Activated CD8-positive, alpha-beta T cell treated with anti-CD3 and anti-CD28 coated beads for 36 hours (primary cell): Measurements from ENCODE around the gene YTHDC1. TPM values are rescaled to one million over a fixed set of nuclear protein-coding genes. Genes with fewer than 3 reads are reported as not detected.

Experiments used
- ATAC-seq: fragments of 200-7000 bp; cut with Tn5 transposase; one replicate; pipeline ENCODE4 v1.10.0; 2021; ENCODE audit warnings: mild to moderate bottlenecking, moderate library complexity
- CTCF ChIA-PET: fragments of 350-600 bp; sonication (Branson Sonifier 250); formaldehyde crosslinking; loops from one replicate; lab custom pipeline; 2021; ENCODE audit warnings: antibody characterized with exemption; lab: Charles Lee
- POLR2A ChIA-PET: fragments of 350-600 bp; sonication (Branson Sonifier 250); formaldehyde crosslinking; loops from one replicate; lab custom pipeline; 2021; ENCODE audit warnings: antibody characterized with exemption; lab: Charles Lee
- DNase-seq: peaks from one replicate; pipeline ENCODE4 v3.0.0-alpha.2; 2020
- H3K27ac Mint-ChIP-seq: one replicate; pipeline ENCODE4 v1.8.0; 2021; ENCODE audit warnings: mild to moderate bottlenecking, mixed read lengths
- H3K27me3 Mint-ChIP-seq: one replicate; pipeline ENCODE4 v1.8.0; 2021; ENCODE audit warnings: mixed read lengths
- H3K36me3 Mint-ChIP-seq: one replicate; pipeline ENCODE4 v1.8.0; 2021; ENCODE audit warnings: low read depth, mixed read lengths
- H3K4me1 Mint-ChIP-seq: one replicate; pipeline ENCODE4 v1.8.0; 2021; ENCODE audit warnings: low read depth, mixed read lengths
- H3K4me3 Mint-ChIP-seq: one replicate; pipeline ENCODE4 v1.8.0; 2021; ENCODE audit warnings: mild to moderate bottlenecking, moderate library complexity, mixed read lengths
- H3K9me3 Mint-ChIP-seq: one replicate; pipeline ENCODE4 v1.8.0; 2021; ENCODE audit warnings: mixed read lengths
- intact Hi-C: fragments of 100-400 bp; cut with micrococcal nuclease; formaldehyde crosslinking; loops from one replicate; pipeline ENCODE4 v1.10.0; 2022
- total RNA-seq, 2 experiments: library from RNA; stranded (reverse); gene quantifications; one replicate each; pipeline ENCODE4 v1.2.3, GENCODE V29; 2021
- TF ChIP-seq, protein P1 (sequence below): fragments of 200-600 bp; IDR thresholded peaks from one replicate; pipeline ENCODE4 v1.8.0; 2022; ENCODE audit warnings: antibody characterized with exemption, mild to moderate bottlenecking

Gene YTHDC1
- total RNA-seq, 2 experiments from 2014 or later, result 74.7 to 75.4 TPM

DNA sequence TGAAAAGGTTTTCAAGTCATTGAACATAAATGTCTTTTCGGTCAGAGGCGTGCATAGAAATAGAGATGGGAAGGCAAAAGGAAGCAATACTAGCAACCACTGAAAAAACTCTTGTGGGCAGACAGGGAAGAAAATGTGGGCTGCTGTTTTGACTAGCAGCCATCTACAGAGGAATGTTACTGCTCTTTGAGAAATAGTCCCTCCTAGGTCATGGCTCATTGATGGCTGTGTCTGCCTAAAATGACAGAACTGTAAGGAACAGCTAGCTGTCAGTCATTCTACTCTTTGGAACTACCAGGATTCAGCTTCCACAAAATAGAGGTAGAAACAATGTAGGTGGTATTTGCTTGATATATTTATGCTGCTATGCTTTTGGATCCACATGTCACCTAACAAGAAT, 77.5 kb downstream of the YTHDC1 start:
- ATAC-seq (no peak), DNase-seq (no peak)
- H3K9me3 Mint-ChIP-seq, result no peaks in the 10 kb centered on the region
- no peak overlapping the region for H3K27ac Mint-ChIP-seq
- peak overlapping the region; percentile 23 for H3K4me3 Mint-ChIP-seq
- POLR2A ChIA-PET, result no interaction called here
- H3K27me3 Mint-ChIP-seq, result peaks cover 24% of the 10 kb centered on the region
- CTCF ChIA-PET, result interaction anchor here (0.7 to 3.3 kb wide), 28 partner anchors 10 to 181 kb away, joined by 3 to 52 read pairs (median 4); partner anchors contain the start of gene YTHDC1
- H3K4me1 Mint-ChIP-seq, result peaks cover 9% of the 10 kb centered on the region
- H3K36me3 Mint-ChIP-seq, result no peaks in the 10 kb centered on the region
- TF ChIP-seq, protein P1, sequence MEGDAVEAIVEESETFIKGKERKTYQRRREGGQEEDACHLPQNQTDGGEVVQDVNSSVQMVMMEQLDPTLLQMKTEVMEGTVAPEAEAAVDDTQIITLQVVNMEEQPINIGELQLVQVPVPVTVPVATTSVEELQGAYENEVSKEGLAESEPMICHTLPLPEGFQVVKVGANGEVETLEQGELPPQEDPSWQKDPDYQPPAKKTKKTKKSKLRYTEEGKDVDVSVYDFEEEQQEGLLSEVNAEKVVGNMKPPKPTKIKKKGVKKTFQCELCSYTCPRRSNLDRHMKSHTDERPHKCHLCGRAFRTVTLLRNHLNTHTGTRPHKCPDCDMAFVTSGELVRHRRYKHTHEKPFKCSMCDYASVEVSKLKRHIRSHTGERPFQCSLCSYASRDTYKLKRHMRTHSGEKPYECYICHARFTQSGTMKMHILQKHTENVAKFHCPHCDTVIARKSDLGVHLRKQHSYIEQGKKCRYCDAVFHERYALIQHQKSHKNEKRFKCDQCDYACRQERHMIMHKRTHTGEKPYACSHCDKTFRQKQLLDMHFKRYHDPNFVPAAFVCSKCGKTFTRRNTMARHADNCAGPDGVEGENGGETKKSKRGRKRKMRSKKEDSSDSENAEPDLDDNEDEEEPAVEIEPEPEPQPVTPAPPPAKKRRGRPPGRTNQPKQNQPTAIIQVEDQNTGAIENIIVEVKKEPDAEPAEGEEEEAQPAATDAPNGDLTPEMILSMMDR, result no peak
- intact Hi-C loops, result loop anchor here (1.0 kb wide), 1 partner anchor 104 kb away; no protein-coding TSS in a partner anchor

GRCh38 chr4:68271851-68272357, 78.0 kb downstream of the YTHDC1 start:
- H3K27ac Mint-ChIP-seq, result no peak overlapping the region
- TF ChIP-seq, protein P1, result peak; percentile 80
- H3K4me1 Mint-ChIP-seq, result peaks cover 10% of the 10 kb centered on the region
- no peaks in the 10 kb centered on the region for H3K9me3 Mint-ChIP-seq
- ChIA-PET CTCF (interaction anchor here (0.7 to 3.3 kb wide), 30 partner anchors 9 to 181 kb away, joined by 3 to 52 read pairs (median 4); partner anchors contain the start of gene YTHDC1), POLR2A (no interaction called here)
- peaks cover 23% of the 10 kb centered on the region for H3K27me3 Mint-ChIP-seq
- intact Hi-C loops, result loop anchor here (1.0 kb wide), 1 partner anchor 104 kb away; no protein-coding TSS in a partner anchor
- peak overlapping the region; percentile 23 for H3K4me3 Mint-ChIP-seq
- ATAC-seq (peak; percentile 83), DNase-seq (peak; percentile 11)
- H3K36me3 Mint-ChIP-seq, result no peaks in the 10 kb centered on the region

DNA sequence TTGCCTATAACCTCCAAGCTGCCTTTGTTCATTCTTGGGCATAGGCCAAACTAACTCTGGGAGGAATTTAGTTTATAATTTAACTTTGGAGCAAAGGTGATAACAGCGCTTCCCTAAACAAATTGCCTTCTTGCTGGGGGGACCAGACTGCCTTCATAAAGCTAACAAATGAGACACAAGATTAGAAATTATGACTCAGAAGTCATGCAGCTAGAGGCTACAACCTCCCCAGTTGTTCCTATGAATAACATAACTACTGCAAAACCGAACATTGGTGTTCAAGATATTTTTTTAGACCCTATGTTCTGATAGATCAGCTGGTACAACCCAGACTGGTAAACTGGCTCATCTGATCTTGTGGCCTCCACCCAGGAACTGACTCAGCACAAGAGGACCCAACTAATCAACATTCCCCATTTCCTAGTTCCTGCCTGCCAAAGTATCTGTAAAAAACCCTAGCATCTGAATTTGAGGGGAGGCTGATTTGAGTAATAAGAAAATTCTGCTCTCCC, 82.4 kb downstream of the YTHDC1 start:
- no peak overlapping the region for H3K27ac Mint-ChIP-seq
- H3K36me3 Mint-ChIP-seq, result no peaks in the 10 kb centered on the region
- intact Hi-C loops, result no loop called here
- H3K9me3 Mint-ChIP-seq, result peaks cover 2% of the 10 kb centered on the region
- ATAC-seq (peak; percentile 37), DNase-seq (no peak)
- POLR2A ChIA-PET, result no interaction called here
- TF ChIP-seq, protein P1, result no peak
- no peak overlapping the region for H3K4me3 Mint-ChIP-seq
- peaks cover 11% of the 10 kb centered on the region for H3K27me3 Mint-ChIP-seq
- CTCF ChIA-PET, result interaction anchor here (1.8 kb wide), 1 partner anchor 109 kb away, joined by 8 read pairs; no protein-coding TSS in a partner anchor
- H3K4me1 Mint-ChIP-seq, result peaks cover 19% of the 10 kb centered on the region

GRCh38 chr4:68264875-68265565, 84.9 kb downstream of the YTHDC1 start:
- ChIA-PET POLR2A (no interaction called here), CTCF (no interaction called here)
- TF ChIP-seq, protein P1, result no peak
- ATAC-seq, result no peak
- peak; percentile 36 for DNase-seq
- Mint-ChIP-seq H3K4me1 (peaks cover 17% of the 10 kb centered on the region), H3K27me3 (peaks cover 5% of the 10 kb centered on the region), H3K9me3 (peaks cover 2% of the 10 kb centered on the region), H3K4me3 (no peak overlapping the region), H3K36me3 (no peaks in the 10 kb centered on the region), H3K27ac (no peak overlapping the region)
- intact Hi-C loops, result no loop called here

Other genes starting within 250 kb of the YTHDC1 start
- not detected for gene TMPRSS11F, start 220.2 kb downstream of the YTHDC1 start, total RNA-seq
- not detected for gene TMPRSS11B, start 104.4 kb downstream of the YTHDC1 start, total RNA-seq
- gene TMPRSS11E, start 97.4 kb upstream of the YTHDC1 start, total RNA-seq, result under 1 TPM in 1 of 2 experiments, not detected in 1; 0.11 TPM
- not detected for gene UGT2B17, start 226.2 kb upstream of the YTHDC1 start, total RNA-seq